ENCODE results near the gene P3H2. TPM values are rescaled to one million over a fixed set of nuclear protein-coding genes. Genes with fewer than 3 reads are reported as not detected.

P3H2 gene
- total RNA-seq, 1 donor from 2014 or later = 19.8 TPM

DNA sequence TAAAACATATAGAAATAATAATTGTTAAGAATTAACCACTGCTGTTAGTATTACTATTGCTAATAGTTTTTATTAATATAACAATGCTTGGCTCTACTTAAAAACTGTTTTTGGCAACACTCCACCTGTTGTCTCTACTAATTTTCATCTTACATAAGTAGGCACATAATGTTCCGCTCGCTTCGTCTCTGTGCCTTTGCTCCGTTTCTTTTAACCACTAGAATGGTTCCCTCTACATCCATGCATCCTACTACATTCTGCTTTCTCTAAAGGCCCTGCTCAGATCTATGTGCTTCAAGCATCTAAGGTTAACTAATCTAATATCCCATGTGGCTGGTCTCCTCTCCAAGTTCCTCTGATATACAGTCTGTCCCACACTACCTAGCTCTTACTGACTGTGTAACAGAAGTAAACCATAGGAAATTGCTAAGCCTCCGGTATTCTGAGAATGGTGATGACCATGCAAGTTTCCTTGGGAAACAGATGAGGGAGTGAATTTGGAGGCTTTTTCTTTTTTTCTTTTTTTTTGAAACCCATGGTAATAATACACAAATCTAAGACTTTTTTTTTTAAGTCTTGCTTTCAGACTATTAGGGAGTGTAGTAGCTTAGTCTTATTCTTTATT is 138.3 kb downstream of the P3H2 start:
- H3K27me3 ChIP-seq (ENCODE audit: control insufficient read depth in 3 of 3, insufficient read depth in 3 of 3, low read length in 3 of 3) = no peaks in the 10 kb centered on the region
- no peak overlapping the region for H3K9ac ChIP-seq (ENCODE audit: low read depth in 1 of 3, low read length in 3 of 3)
- no peak overlapping the region for H3K27ac ChIP-seq (ENCODE audit: low read depth, low read length)
- H3K4me3 ChIP-seq (ENCODE audit: low read length in 3 of 3) = no peak overlapping the region
- peaks cover 2 to 17% (median 9%) of the 10 kb centered on the region in 3 donors for H3K4me1 ChIP-seq (ENCODE audit: control insufficient read depth in 3 of 3, insufficient read depth in 3 of 3, low read length in 3 of 3)
- H3K36me3 ChIP-seq (ENCODE audit: control insufficient read depth in 3 of 3, insufficient read depth in 3 of 3, low read length in 3 of 3) = no peaks in the 10 kb centered on the region
- no peaks in the 10 kb centered on the region for H3K9me3 ChIP-seq (ENCODE audit: control insufficient read depth in 3 of 3, low read length in 3 of 3)

DNA sequence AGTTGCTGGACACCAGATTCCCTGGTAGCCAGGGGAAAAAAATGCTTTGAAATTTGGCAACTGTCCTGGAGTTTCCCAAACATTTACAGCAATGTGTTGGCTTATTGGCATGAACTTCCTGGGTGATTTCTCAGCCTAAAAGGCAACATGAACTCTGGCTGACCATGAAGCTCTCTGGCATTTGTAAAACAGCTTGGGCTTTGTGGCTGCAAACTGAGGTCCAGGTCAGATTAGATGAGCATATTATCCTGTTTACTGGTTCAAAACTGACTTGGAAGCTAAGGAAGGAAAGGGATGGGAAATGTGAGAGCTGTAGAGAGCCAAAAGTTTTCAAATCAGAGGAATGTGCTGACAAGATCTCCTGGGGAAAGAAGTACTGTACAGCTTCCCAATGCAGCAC is 139.0 kb downstream of the P3H2 start:
- Histone ChIP-seq H3K9me3 (ENCODE audit: control insufficient read depth in 3 of 3, low read length in 3 of 3) (no peaks in the 10 kb centered on the region), H3K27me3 (ENCODE audit: control insufficient read depth in 3 of 3, insufficient read depth in 3 of 3, low read length in 3 of 3) (no peaks in the 10 kb centered on the region), H3K4me1 (ENCODE audit: control insufficient read depth in 3 of 3, insufficient read depth in 3 of 3, low read length in 3 of 3) (peaks cover 2 to 17% (median 9%) of the 10 kb centered on the region in 3 donors), H3K36me3 (ENCODE audit: control insufficient read depth in 3 of 3, insufficient read depth in 3 of 3, low read length in 3 of 3) (no peaks in the 10 kb centered on the region), H3K4me3 (ENCODE audit: low read length in 3 of 3) (no peak overlapping the region), H3K27ac (ENCODE audit: low read depth, low read length) (peak overlapping the region; percentile 45), H3K9ac (ENCODE audit: low read depth in 1 of 3, low read length in 3 of 3) (no peak overlapping the region)

DNA sequence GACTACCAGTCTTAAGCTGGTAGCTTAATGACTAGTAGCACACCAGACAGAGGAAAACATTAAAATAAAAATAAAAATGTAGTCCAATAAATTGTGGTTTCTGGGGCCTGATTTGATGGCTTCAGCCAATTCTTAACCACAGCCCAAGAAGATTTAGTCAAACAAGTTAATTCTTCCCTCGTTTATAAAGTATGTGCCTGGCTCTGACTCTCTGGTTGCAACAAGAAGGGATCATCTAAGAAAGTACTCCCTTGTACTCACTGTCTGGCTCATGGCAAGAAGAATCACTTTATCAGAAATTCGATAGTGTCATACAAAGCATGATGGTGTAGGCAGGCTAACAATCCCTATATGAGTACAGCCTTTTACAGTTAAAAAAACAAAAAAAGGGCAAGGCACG is 141.9 kb downstream of the P3H2 start:
- H3K9ac ChIP-seq (ENCODE audit: low read depth in 1 of 3, low read length in 3 of 3) = no peak overlapping the region
- H3K9me3 ChIP-seq (ENCODE audit: control insufficient read depth in 3 of 3, low read length in 3 of 3) = no peaks in the 10 kb centered on the region
- peaks cover 2 to 17% (median 9%) of the 10 kb centered on the region in 3 donors for H3K4me1 ChIP-seq (ENCODE audit: control insufficient read depth in 3 of 3, insufficient read depth in 3 of 3, low read length in 3 of 3)
- H3K27me3 ChIP-seq (ENCODE audit: control insufficient read depth in 3 of 3, insufficient read depth in 3 of 3, low read length in 3 of 3) = no peaks in the 10 kb centered on the region
- no peak overlapping the region for H3K4me3 ChIP-seq (ENCODE audit: low read length in 3 of 3)
- no peaks in the 10 kb centered on the region for H3K36me3 ChIP-seq (ENCODE audit: control insufficient read depth in 3 of 3, insufficient read depth in 3 of 3, low read length in 3 of 3)
- no peak overlapping the region for H3K27ac ChIP-seq (ENCODE audit: low read depth, low read length)

DNA sequence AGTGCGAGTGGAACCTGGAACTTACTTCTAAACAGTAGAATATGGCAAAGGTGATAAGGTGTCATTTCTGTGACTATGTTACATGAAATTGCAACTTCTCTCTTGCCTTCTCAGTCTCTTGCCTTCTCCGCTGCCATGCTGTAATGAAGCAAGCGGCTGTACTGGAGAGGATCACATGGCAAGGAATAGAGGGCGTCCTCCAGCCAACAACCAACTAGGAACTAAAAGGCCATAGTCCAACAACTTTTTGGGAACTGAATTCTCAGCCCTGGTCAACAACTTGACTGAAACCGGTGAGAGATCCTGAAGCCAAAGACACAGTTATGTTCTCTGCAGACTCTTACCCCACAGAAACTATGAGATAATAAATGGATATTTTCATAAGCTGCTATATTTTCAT is 143.5 kb downstream of the P3H2 start:
- Histone ChIP-seq H3K36me3 (ENCODE audit: control insufficient read depth in 3 of 3, insufficient read depth in 3 of 3, low read length in 3 of 3) (no peaks in the 10 kb centered on the region), H3K27ac (ENCODE audit: low read depth, low read length) (no peak overlapping the region), H3K4me3 (ENCODE audit: low read length in 3 of 3) (no peak overlapping the region), H3K9me3 (ENCODE audit: control insufficient read depth in 3 of 3, low read length in 3 of 3) (no peaks in the 10 kb centered on the region), H3K27me3 (ENCODE audit: control insufficient read depth in 3 of 3, insufficient read depth in 3 of 3, low read length in 3 of 3) (no peaks in the 10 kb centered on the region), H3K4me1 (ENCODE audit: control insufficient read depth in 3 of 3, insufficient read depth in 3 of 3, low read length in 3 of 3) (peaks cover 0 to 13% (median 7%) of the 10 kb centered on the region in 3 donors), H3K9ac (ENCODE audit: low read depth in 1 of 3, low read length in 3 of 3) (no peak overlapping the region)

DNA sequence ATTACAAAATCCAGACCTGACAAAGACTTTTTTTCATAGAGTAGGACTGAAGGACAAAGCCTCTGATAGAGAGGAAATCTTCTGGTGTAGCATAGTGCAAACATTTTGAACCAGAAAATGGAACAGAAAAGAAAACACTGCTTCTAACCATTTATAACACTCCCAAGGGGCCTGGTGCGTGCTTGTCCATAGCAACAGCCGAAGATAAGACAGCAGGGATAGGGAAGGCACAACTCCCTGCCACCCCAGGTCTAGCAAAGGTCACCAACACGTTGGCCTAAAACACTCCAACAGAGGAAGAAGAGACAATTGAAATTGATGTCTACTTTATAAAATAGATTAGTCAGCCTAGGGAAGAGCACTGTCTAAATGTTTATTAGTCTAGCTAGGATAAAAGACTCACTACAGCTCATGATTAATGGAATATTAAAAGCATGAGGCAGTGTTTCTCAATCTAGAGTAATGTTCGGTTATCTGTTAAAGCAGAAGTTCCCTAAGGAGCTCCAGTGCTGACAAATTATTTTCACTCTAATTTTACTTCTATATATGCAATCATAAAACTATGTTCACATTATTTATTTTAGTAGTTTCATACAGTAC is 145.2 kb downstream of the P3H2 start:
- H3K36me3 ChIP-seq (ENCODE audit: control insufficient read depth in 3 of 3, insufficient read depth in 3 of 3, low read length in 3 of 3) = no peaks in the 10 kb centered on the region
- H3K9ac ChIP-seq (ENCODE audit: low read depth in 1 of 3, low read length in 3 of 3) = no peak overlapping the region
- no peaks in the 10 kb centered on the region for H3K9me3 ChIP-seq (ENCODE audit: control insufficient read depth in 3 of 3, low read length in 3 of 3)
- H3K4me3 ChIP-seq (ENCODE audit: low read length in 3 of 3) = no peak overlapping the region
- H3K4me1 ChIP-seq (ENCODE audit: control insufficient read depth in 3 of 3, insufficient read depth in 3 of 3, low read length in 3 of 3) = no peaks in the 10 kb centered on the region
- no peaks in the 10 kb centered on the region for H3K27me3 ChIP-seq (ENCODE audit: control insufficient read depth in 3 of 3, insufficient read depth in 3 of 3, low read length in 3 of 3)
- no peak overlapping the region for H3K27ac ChIP-seq (ENCODE audit: low read depth, low read length)

DNA sequence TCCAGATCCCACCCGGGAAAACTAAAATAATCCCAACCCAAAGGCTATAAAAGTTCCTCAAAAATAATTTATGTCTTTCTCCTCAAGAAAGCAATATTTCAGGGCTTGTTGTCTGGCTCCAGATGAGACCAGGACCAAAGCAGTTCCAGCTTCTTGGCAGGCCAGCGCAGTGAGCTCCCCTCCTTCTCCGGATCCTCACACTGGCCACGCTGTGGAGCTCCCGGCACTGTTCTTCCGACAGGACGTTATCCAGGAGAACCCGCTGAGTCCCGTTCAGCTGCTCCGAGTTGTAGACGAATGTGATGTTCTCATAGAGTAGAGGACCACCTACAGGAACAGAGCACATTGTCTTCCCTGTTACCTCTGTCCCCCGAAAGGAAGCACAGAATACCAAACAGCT is 146.3 kb downstream of the P3H2 start:
- Histone ChIP-seq H3K4me1 (ENCODE audit: control insufficient read depth in 3 of 3, insufficient read depth in 3 of 3, low read length in 3 of 3) (no peaks in the 10 kb centered on the region), H3K9ac (ENCODE audit: low read depth in 1 of 3, low read length in 3 of 3) (no peak overlapping the region), H3K4me3 (ENCODE audit: low read length in 3 of 3) (no peak overlapping the region), H3K27ac (ENCODE audit: low read depth, low read length) (no peak overlapping the region), H3K36me3 (ENCODE audit: control insufficient read depth in 3 of 3, insufficient read depth in 3 of 3, low read length in 3 of 3) (no peaks in the 10 kb centered on the region), H3K9me3 (ENCODE audit: control insufficient read depth in 3 of 3, low read length in 3 of 3) (no peaks in the 10 kb centered on the region), H3K27me3 (ENCODE audit: control insufficient read depth in 3 of 3, insufficient read depth in 3 of 3, low read length in 3 of 3) (no peaks in the 10 kb centered on the region)

DNA sequence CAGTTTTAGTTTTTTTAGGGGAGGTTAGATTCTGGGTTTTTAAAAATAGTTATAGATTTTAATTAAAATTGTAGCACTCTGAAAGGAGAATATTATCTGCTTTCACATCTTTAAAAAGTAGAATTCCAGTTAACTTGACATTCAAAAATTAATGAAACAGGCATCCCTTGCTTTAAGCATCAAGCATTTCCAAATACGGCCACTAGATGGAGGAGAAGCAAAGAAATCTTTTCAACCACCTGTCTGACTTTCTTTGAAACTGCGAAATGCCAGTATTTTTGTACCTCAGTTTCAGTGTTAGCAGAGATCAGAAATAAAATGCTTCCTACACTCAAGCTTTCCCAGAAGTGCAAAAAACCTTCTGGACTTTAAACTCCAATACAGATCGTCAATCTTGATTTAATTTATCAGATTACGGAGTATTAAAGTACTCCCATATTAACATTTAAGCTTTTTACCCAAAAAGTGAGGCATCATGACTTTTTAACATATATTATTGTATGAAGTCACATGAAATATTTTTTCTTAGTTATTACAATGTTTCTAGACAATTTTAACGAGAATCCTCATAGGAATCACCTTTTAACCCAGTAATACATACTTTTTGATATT is 153.3 kb downstream of the P3H2 start:
- no peaks in the 10 kb centered on the region for H3K36me3 ChIP-seq (ENCODE audit: control insufficient read depth in 3 of 3, insufficient read depth in 3 of 3, low read length in 3 of 3)
- no peaks in the 10 kb centered on the region for H3K4me1 ChIP-seq (ENCODE audit: control insufficient read depth in 3 of 3, insufficient read depth in 3 of 3, low read length in 3 of 3)
- no peak overlapping the region for H3K9ac ChIP-seq (ENCODE audit: low read depth in 1 of 3, low read length in 3 of 3)

DNA sequence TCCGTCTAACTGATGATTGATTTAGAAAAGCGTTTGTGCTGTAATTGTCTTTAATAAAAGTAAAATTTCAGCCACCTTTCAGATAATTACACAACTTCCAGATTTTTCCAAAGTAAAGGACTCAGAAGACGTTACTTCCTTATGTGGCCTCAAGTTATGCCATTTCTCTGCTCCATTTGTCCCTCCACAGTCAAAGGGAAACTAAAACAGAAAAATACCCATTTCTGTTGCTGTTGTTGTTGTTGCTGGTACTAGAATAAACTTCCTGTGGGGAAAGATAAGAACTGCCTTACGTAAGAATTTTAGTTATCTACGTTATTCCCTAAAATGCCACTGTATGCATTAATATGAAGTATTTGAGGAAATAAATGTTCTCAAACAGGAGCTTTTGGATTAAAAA is 153.9 kb downstream of the P3H2 start:
- Histone ChIP-seq H3K4me3 (ENCODE audit: low read length in 3 of 3) (no peak overlapping the region), H3K9ac (ENCODE audit: low read depth in 1 of 3, low read length in 3 of 3) (no peak overlapping the region), H3K4me1 (ENCODE audit: control insufficient read depth in 3 of 3, insufficient read depth in 3 of 3, low read length in 3 of 3) (no peaks in the 10 kb centered on the region), H3K36me3 (ENCODE audit: control insufficient read depth in 3 of 3, insufficient read depth in 3 of 3, low read length in 3 of 3) (no peaks in the 10 kb centered on the region), H3K9me3 (ENCODE audit: control insufficient read depth in 3 of 3, low read length in 3 of 3) (no peaks in the 10 kb centered on the region), H3K27me3 (ENCODE audit: control insufficient read depth in 3 of 3, insufficient read depth in 3 of 3, low read length in 3 of 3) (no peaks in the 10 kb centered on the region), H3K27ac (ENCODE audit: low read depth, low read length) (no peak overlapping the region)

More for the DNA sequence above, 153.3 kb downstream of the P3H2 start:
- Histone ChIP-seq H3K27ac (ENCODE audit: low read depth, low read length) (no peak overlapping the region), H3K4me3 (ENCODE audit: low read length in 3 of 3) (no peak overlapping the region), H3K9me3 (ENCODE audit: control insufficient read depth in 3 of 3, low read length in 3 of 3) (no peaks in the 10 kb centered on the region), H3K27me3 (ENCODE audit: control insufficient read depth in 3 of 3, insufficient read depth in 3 of 3, low read length in 3 of 3) (no peaks in the 10 kb centered on the region)

DNA sequence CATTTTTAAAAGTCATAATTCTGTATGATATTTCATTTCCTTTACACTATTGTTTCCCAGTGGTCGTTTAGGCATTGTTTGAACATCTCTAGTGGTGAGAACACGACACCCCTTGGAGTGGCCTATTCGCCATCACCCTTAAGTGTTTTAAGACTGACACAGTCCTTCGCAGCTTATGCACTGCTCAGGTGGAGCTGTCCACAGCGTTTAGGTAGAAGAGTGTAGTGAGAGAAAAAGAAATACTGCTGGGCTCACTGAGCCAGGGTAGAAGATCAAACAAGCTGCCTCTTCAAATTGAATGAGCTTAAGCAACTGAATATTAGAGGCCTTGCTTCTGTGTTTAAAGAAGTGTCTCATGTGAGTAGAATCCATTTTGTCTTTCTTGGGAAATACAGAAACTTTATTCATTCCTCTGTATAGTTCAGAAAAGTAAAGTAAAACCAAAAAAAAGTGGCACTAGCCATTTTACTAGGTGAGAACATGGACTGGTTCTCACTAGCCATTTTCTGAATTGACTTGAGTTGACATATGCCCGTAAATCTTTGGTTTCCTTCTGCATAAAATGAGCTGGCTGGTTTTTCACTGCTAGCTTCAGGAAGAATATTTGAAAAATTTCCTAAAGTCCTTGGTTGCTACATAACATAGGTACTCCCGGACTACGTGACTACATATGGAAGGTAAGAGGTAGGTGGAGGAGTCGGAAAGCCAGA is 155.9 kb downstream of the P3H2 start:
- H3K4me1 ChIP-seq (ENCODE audit: control insufficient read depth in 3 of 3, insufficient read depth in 3 of 3, low read length in 3 of 3) = no peaks in the 10 kb centered on the region
- H3K9ac ChIP-seq (ENCODE audit: low read depth in 1 of 3, low read length in 3 of 3) = no peak overlapping the region
- H3K27me3 ChIP-seq (ENCODE audit: control insufficient read depth in 3 of 3, insufficient read depth in 3 of 3, low read length in 3 of 3) = no peaks in the 10 kb centered on the region
- H3K4me3 ChIP-seq (ENCODE audit: low read length in 3 of 3) = no peak overlapping the region
- H3K9me3 ChIP-seq (ENCODE audit: control insufficient read depth in 3 of 3, low read length in 3 of 3) = no peaks in the 10 kb centered on the region
- no peak overlapping the region for H3K27ac ChIP-seq (ENCODE audit: low read depth, low read length)
- H3K36me3 ChIP-seq (ENCODE audit: control insufficient read depth in 3 of 3, insufficient read depth in 3 of 3, low read length in 3 of 3) = no peaks in the 10 kb centered on the region

DNA sequence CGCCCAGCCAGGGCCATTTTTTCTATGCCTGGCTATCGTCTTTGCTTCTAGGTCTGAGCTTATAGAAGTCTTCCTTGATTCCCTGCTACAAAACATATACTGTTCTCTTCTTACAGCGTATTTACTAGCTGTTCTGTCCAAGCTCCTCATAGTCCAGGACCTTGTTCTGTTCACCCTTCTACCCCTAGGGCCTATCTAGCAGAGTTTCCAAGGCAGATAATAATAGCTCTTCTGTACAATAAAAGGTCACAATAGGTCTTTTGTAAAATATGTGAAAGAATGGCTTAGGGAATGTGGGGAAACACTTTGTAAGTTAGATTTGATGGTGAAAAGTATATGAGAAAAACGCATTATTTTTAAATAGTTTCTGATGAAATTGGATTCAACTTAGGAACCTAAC is 158.2 kb downstream of the P3H2 start:
- Histone ChIP-seq H3K27me3 (ENCODE audit: control insufficient read depth in 3 of 3, insufficient read depth in 3 of 3, low read length in 3 of 3) (no peaks in the 10 kb centered on the region), H3K27ac (ENCODE audit: low read depth, low read length) (no peak overlapping the region), H3K9ac (ENCODE audit: low read depth in 1 of 3, low read length in 3 of 3) (no peak overlapping the region), H3K4me1 (ENCODE audit: control insufficient read depth in 3 of 3, insufficient read depth in 3 of 3, low read length in 3 of 3) (no peaks in the 10 kb centered on the region), H3K4me3 (ENCODE audit: low read length in 3 of 3) (no peak overlapping the region), H3K9me3 (ENCODE audit: control insufficient read depth in 3 of 3, low read length in 3 of 3) (no peaks in the 10 kb centered on the region), H3K36me3 (ENCODE audit: control insufficient read depth in 3 of 3, insufficient read depth in 3 of 3, low read length in 3 of 3) (no peaks in the 10 kb centered on the region)

Measured in skeletal muscle tissue (tissue), 4 donors.